ENCODE results near the gene TMEM236.

- TF ChIP-seq CTCF (IDR thresholded peaks at IDR 0.05; ENCODE audit: low read depth, low read length, poor library complexity, severe bottlenecking) (no peak), EZH2phosphoT487 (IDR thresholded peaks at IDR 0.05; ENCODE audit: borderline replicate concordance, low read length) (no peak)
These were observed 90.6 kb downstream of the TMEM236 start for GRCh38 chr10:17842641-17843040.
